Measurements from ENCODE around the gene ZBTB24. TPM values are rescaled to one million over a fixed set of nuclear protein-coding genes. Genes with fewer than 3 reads are reported as not detected.

Gene ZBTB24
- total RNA-seq, 1 donor from 2014 or later, result 6.3 TPM

DNA sequence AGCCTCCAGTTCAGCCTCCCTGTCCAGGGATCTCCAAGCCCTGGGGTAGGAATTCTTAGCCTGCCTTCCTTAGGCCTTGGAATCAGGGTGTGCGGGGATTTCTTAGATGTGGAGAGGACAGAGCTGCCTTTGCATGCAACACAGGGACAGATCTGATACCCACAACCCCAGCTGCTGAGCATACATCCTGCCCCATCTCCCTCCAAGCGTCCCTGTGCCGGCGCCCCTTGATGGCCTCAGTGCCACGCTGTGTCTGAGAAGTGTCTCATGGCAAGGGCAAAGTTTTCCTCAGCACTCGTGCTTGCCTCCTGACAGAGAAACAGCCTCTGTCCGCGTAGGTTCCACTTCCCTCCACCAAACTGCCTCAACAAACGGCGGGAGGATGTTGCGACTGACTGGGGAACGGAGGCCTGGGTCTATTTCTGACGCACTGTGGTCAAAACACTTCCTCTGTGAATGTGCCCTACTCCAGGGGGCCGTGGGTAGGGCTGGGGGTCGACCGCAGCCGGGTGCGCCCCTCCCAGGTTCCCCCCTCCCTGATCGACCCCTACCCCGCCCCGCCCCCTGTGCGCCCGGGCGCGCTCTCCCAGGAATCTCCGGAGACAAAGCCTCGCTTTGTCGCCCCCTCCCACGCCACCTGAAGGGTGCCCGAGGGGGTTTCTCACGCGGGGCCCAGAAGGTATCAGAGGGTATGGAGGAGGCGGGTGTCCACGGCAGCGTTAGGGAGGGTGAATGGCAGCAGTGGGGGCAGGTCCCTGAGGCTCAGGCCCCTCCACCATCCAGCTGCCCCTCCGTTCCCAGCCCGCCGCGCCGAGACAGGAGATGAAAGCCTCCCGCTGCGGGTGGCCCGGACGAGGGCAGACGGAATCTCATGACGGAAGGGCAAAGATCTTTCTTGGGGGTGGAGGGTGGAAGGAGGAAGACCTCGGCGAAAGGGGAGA, 28.3 kb downstream of the ZBTB24 start:
- DNase-seq (ENCODE audit: low read depth), result no peak

DNA sequence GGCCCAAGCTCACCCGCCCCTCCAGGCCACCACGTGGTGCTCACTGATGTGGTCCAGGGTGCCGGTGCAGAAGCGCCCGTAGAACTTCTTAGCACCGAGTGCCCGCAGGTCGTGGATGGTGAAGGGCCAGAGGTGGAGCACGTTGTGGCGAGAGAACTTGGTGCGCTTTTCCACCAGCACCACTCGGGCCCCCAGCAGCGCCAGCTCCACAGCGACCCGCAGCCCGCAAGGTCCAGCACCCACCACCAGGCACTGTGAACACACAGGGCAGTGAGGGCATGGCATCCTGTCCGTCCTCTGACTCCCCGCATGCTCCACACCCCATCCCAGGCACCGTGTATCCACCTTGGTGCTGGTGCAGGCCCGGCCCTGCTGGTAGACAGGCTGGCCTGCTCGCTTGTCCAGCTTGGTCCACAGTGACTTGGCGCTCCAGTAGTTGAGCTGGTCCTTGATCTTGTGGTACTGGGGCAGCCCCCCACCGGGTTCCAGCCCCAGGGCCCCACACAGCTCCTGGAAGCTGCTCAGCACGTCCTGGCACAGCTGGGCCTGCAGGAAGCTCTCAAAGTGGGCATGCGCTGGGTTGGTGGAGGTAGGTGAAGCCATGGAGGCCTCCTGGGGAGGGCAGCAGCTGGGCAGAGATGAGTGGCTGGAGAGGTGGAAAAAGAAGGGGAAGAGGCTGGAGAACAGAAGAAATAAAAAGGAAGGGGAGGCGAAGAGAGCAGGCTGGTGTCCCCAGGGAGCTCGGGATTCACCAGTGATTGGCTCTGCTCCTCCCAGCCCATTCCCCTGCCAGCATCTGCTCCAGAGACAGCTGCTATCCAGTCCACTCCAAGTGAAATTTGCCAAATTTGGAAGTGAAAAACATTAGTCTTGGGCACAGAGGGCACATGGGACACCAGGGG, 29.2 kb downstream of the ZBTB24 start:
- Histone ChIP-seq H3K4me3 (ENCODE audit: low read depth, low read length) (no peak overlapping the region), H3K36me3 (ENCODE audit: control insufficient read depth, insufficient read depth, low read length) (peaks cover 3% of the 10 kb centered on the region), H3K27me3 (ENCODE audit: control insufficient read depth, insufficient read depth, low read length) (no peaks in the 10 kb centered on the region)

More for the DNA sequence above, 28.3 kb downstream of the ZBTB24 start:
- Histone ChIP-seq H3K27me3 (ENCODE audit: control insufficient read depth, insufficient read depth, low read length) (no peaks in the 10 kb centered on the region), H3K4me3 (ENCODE audit: low read depth, low read length) (peak overlapping the region; percentile 70), H3K36me3 (ENCODE audit: control insufficient read depth, insufficient read depth, low read length) (peaks cover 3% of the 10 kb centered on the region)
- FAIRE-seq, result no peak
- TF ChIP-seq, protein P1, sequence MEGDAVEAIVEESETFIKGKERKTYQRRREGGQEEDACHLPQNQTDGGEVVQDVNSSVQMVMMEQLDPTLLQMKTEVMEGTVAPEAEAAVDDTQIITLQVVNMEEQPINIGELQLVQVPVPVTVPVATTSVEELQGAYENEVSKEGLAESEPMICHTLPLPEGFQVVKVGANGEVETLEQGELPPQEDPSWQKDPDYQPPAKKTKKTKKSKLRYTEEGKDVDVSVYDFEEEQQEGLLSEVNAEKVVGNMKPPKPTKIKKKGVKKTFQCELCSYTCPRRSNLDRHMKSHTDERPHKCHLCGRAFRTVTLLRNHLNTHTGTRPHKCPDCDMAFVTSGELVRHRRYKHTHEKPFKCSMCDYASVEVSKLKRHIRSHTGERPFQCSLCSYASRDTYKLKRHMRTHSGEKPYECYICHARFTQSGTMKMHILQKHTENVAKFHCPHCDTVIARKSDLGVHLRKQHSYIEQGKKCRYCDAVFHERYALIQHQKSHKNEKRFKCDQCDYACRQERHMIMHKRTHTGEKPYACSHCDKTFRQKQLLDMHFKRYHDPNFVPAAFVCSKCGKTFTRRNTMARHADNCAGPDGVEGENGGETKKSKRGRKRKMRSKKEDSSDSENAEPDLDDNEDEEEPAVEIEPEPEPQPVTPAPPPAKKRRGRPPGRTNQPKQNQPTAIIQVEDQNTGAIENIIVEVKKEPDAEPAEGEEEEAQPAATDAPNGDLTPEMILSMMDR (IDR thresholded peaks at IDR 0.05; ENCODE audit: insufficient read depth, low read length, severe bottlenecking), result no peak

DNA sequence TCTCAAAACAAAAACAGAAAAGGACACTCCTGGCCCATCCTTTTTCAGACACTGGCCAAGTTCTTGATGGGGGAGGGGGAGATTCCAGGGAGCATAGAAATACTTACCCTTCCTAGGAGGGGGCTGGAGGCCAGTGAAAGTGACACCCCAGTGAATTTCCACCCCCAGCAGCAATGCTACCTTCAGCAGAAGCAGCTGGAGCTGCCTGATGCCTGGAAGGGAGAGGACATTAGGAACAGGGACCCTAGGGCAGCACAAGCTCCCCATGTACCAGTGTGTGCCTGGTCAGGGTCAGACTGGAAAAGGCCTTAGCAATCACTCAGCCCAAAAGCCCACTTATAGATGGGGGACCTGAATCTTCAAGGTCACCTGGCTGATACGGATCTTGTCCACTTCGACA, 29.9 kb downstream of the ZBTB24 start:
- FAIRE-seq (peak; percentile 13), DNase-seq (ENCODE audit: low read depth) (no peak)

More for the DNA sequence above, 29.2 kb downstream of the ZBTB24 start:
- TF ChIP-seq, protein P1 (IDR thresholded peaks at IDR 0.05; ENCODE audit: insufficient read depth, low read length, severe bottlenecking), result no peak
- FAIRE-seq, result no peak
- DNase-seq (ENCODE audit: low read depth), result no peak

DNA sequence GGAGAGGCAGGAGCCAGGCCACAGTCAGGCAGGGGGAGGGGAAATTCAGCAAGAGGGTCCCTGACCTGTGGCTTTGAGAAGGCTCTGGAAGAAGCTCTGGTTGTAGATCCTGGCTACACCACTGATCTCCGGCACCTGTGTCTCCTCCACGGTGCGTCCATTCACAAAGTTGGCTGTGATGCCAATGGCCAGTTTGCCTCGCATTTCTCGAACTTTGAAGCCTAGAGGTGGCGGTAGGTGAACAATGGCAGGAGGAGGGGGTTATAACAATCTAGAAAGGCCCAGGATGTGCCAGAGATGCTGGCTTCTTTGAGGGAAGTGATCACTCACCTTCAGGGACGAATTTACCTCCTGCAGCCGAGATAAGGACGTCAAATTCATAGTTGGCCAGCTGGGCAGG, 30.8 kb downstream of the ZBTB24 start:
- Histone ChIP-seq H3K27me3 (ENCODE audit: control insufficient read depth, insufficient read depth, low read length) (no peaks in the 10 kb centered on the region), H3K36me3 (ENCODE audit: control insufficient read depth, insufficient read depth, low read length) (peaks cover 3% of the 10 kb centered on the region), H3K4me3 (ENCODE audit: low read depth, low read length) (no peak overlapping the region)
- FAIRE-seq, result no peak
- DNase-seq (ENCODE audit: low read depth), result no peak
- TF ChIP-seq, protein P1 (IDR thresholded peaks at IDR 0.05; ENCODE audit: insufficient read depth, low read length, severe bottlenecking), result no peak

More for the DNA sequence above, 29.9 kb downstream of the ZBTB24 start:
- Histone ChIP-seq H3K36me3 (ENCODE audit: control insufficient read depth, insufficient read depth, low read length) (peaks cover 3% of the 10 kb centered on the region), H3K27me3 (ENCODE audit: control insufficient read depth, insufficient read depth, low read length) (no peaks in the 10 kb centered on the region), H3K4me3 (ENCODE audit: low read depth, low read length) (no peak overlapping the region)
- TF ChIP-seq, protein P1 (IDR thresholded peaks at IDR 0.05; ENCODE audit: insufficient read depth, low read length, severe bottlenecking), result no peak

DNA sequence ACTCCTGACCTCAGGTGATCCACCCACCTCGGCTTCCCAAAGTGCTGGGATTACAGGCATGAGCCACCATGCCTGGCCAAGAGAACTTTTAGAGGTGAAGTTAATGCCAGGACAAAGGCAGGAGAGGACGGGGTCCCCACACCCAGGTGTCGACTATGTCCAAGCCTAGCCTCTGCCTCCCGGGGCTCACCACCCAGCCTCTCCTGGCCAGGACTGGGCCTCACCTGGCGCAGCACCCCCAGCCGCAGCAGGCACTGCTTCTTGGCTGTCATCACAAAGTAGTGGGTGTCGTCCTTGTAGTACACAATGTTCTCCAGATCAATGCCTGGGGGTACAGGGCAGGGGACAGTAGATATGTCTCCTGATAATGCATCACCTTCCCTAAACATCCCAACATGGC, 31.6 kb downstream of the ZBTB24 start:
- Histone ChIP-seq H3K27me3 (ENCODE audit: control insufficient read depth, insufficient read depth, low read length) (no peaks in the 10 kb centered on the region), H3K36me3 (ENCODE audit: control insufficient read depth, insufficient read depth, low read length) (peaks cover 3% of the 10 kb centered on the region), H3K4me3 (ENCODE audit: low read depth, low read length) (no peak overlapping the region)
- TF ChIP-seq, protein P1 (IDR thresholded peaks at IDR 0.05; ENCODE audit: insufficient read depth, low read length, severe bottlenecking), result no peak
- FAIRE-seq, result no peak
- DNase-seq (ENCODE audit: low read depth), result no peak

All from bronchial epithelial cell (primary cell).